IMR-90 (cell line): Measurements from ENCODE around the gene RASSF5.

ENCODE experiments used
- BHLHE40 ChIP-seq: fragments of 150-350 bp; IDR thresholded peaks from 2 replicates; pipeline ENCODE4 v1.6.1; 2016; ENCODE audit warnings: mild to moderate bottlenecking, low read depth, low read length
- CEBPB ChIP-seq: IDR thresholded peaks from 2 replicates; pipeline ENCODE4 v1.6.1; 2012; ENCODE audit warnings: low read depth, low read length, improper control_type of control experiment
- CHD1 ChIP-seq: IDR thresholded peaks from 2 replicates; pipeline ENCODE4 v1.6.1; 2012; ENCODE audit warnings: low read depth, low read length, improper control_type of control experiment
- CTCF ChIP-seq: conservative IDR thresholded peaks from 2 replicates; pipeline ENCODE4 v1.5.1; 2012; ENCODE audit warnings: mild to moderate bottlenecking, low read depth, low read length, improper control_type of control experiment
- FOS ChIP-seq: fragments of 150-350 bp; IDR thresholded peaks from 2 replicates; pipeline ENCODE4 v1.6.1; 2016; ENCODE audit warnings: low read depth, low read length
- MAFK ChIP-seq: IDR thresholded peaks from 2 replicates; pipeline ENCODE4 v1.6.1; 2012; ENCODE audit warnings: low read depth, low read length, improper control_type of control experiment
- MXI1 ChIP-seq: IDR thresholded peaks from 2 replicates; pipeline ENCODE4 v1.6.1; 2012; ENCODE audit warnings: low read depth, mild to moderate bottlenecking, low read length, moderate library complexity, borderline replicate concordance
- POLR2A ChIP-seq: IDR thresholded peaks from 2 replicates; pipeline ENCODE4 v1.6.1; 2012; ENCODE audit warnings: mild to moderate bottlenecking, low read depth, low read length
- RAD21 ChIP-seq: IDR thresholded peaks from 2 replicates; pipeline ENCODE4 v1.6.1; 2012; ENCODE audit warnings: low read length, improper control_type of control experiment
- RCOR1 ChIP-seq: IDR thresholded peaks from 2 replicates; pipeline ENCODE4 v1.6.1; 2012; ENCODE audit warnings: mild to moderate bottlenecking, low read length, improper control_type of control experiment; ENCODE audit not compliant: insufficient replicate concordance
- SMC3 ChIP-seq: fragments of 150-350 bp; IDR thresholded peaks from 2 replicates; pipeline ENCODE4 v1.6.1; 2016; ENCODE audit warnings: low read depth, mild to moderate bottlenecking, antibody characterized with exemption, low read length, moderate library complexity
- USF2 ChIP-seq: fragments of 150-350 bp; IDR thresholded peaks from 2 replicates; pipeline ENCODE4 v1.6.1; 2017; ENCODE audit warnings: mild to moderate bottlenecking, antibody characterized with exemption, low read length, low read depth

GRCh38 chr1:206529425-206529824, 22.1 kb downstream of the RASSF5 start:
- TF ChIP-seq MAFK (no peak), FOS (no peak), RAD21 (no peak), CTCF (no peak), RCOR1 (no peak), CHD1 (no peak), BHLHE40 (no peak), POLR2A (no peak), USF2 (no peak), CEBPB (no peak), SMC3 (no peak), MXI1 (no peak)
